CD4-positive, alpha-beta T cell (primary cell): ENCODE data around the gene GPRC5C. TPM values are rescaled to one million over a fixed set of nuclear protein-coding genes. Genes with fewer than 3 reads are reported as not detected.

Source experiments
- ATAC-seq: fragments of 200-7000 bp; cut with Tn5 transposase; one replicate; pipeline ENCODE4 v1.10.0; 2022; ENCODE audit warnings: mild to moderate bottlenecking; ENCODE audit not compliant: poor library complexity
- CTCF ChIA-PET: fragments of 350-600 bp; sonication (Branson Sonifier 250); formaldehyde crosslinking; loops from one replicate; lab custom pipeline; 2021; ENCODE audit warnings: antibody characterized with exemption, inconsistent platforms; lab: Charles Lee
- POLR2A ChIA-PET: fragments of 350-600 bp; sonication (Branson Sonifier 250); formaldehyde crosslinking; loops from one replicate; lab custom pipeline; 2021; ENCODE audit warnings: antibody characterized with exemption, inconsistent platforms; lab: Charles Lee
- DNase-seq, 14 experiments: peaks; one replicate each; pipeline ENCODE4 v3.0.0-alpha.2; 2013 to 2020; ENCODE audit warnings: mixed read lengths in 2 of 14
- H3K27ac ChIP-seq, 2 donors: one replicate each; pipeline versions ENCODE4 v1.5.1 to v1.7.0; 2013; ENCODE audit warnings: low read length in 2 of 2, low read depth in 1 of 2, mild to moderate bottlenecking in 1 of 2
- H3K27me3 ChIP-seq, 2 experiments: 1 replicate in 1 of 2; 2 replicates in 1 of 2; pipeline versions ENCODE4 v1.6.1 to v1.7.0; 2013; ENCODE audit warnings: low read length in 2 of 2, control low read depth in 1 of 2, mild to moderate bottlenecking in 1 of 2, moderate library complexity in 1 of 2; ENCODE audit not compliant: insufficient read depth in 2 of 2, control insufficient read depth in 1 of 2
- H3K36me3 ChIP-seq: one replicate; pipeline ENCODE4 v1.6.1; 2013; ENCODE audit warnings: low read length, control low read depth; ENCODE audit not compliant: insufficient read depth
- H3K4me1 ChIP-seq: one replicate; pipeline ENCODE4 v1.6.1; 2013; ENCODE audit warnings: low read length, control low read depth; ENCODE audit not compliant: insufficient read depth
- H3K4me3 ChIP-seq: one replicate; pipeline ENCODE4 v1.5.1; 2013; ENCODE audit warnings: mild to moderate bottlenecking, low read length, moderate library complexity
- H3K9me3 ChIP-seq, 2 experiments: 1 replicate in 1 of 2; 2 replicates in 1 of 2; pipeline versions ENCODE4 v1.6.1 to v1.7.0; 2013; ENCODE audit warnings: low read length in 2 of 2, mild to moderate bottlenecking in 2 of 2, control low read depth in 1 of 2, moderate library complexity in 1 of 2; ENCODE audit not compliant: control insufficient read depth in 1 of 2, insufficient read depth in 1 of 2
- H3K27ac Mint-ChIP-seq: one replicate; pipeline ENCODE4 v1.8.0; 2020; ENCODE audit warnings: mixed read lengths
- H3K27me3 Mint-ChIP-seq: one replicate; pipeline ENCODE4 v1.8.0; 2021; ENCODE audit warnings: mixed read lengths
- H3K36me3 Mint-ChIP-seq: one replicate; pipeline ENCODE4 v1.8.0; 2021; ENCODE audit warnings: low read depth, mixed read lengths
- H3K4me1 Mint-ChIP-seq: one replicate; pipeline ENCODE4 v1.8.0; 2021; ENCODE audit warnings: low read depth, mixed read lengths
- H3K4me3 Mint-ChIP-seq: one replicate; pipeline ENCODE4 v1.8.0; 2020; ENCODE audit warnings: mild to moderate bottlenecking, mixed read lengths
- H3K9me3 Mint-ChIP-seq: one replicate; pipeline ENCODE4 v1.8.0; 2020; ENCODE audit warnings: mixed read lengths
- intact Hi-C, 2 experiments: fragments of 100-400 bp; cut with DNase I in 1 of 2; cut with micrococcal nuclease in 1 of 2; formaldehyde crosslinking; loops; one replicate each; pipeline versions ENCODE4 v1.15.1 to v1.9.0; 2023 to 2025; cut with DNase I, micrococcal nuclease
- polyA plus RNA-seq, 2 donors: library from polyadenylated mRNA; unstranded; fragments of 120-200 nt; gene quantifications; one replicate each; pipeline ENCODE4 v1.2.1, GENCODE V29; 2013
- total RNA-seq, 174 experiments: library from RNA in 2 of 174; stranded (reverse) in 2 of 174; gene quantifications; one replicate each; pipeline ENCODE4 v1.2.3 and lab custom pipeline; 2021 to 2026
- TF ChIP-seq, protein P1 (sequence below): fragments of 200-600 bp; IDR thresholded peaks from one replicate; pipeline ENCODE4 v1.8.0; 2022; ENCODE audit warnings: antibody characterized with exemption, mild to moderate bottlenecking

GPRC5C gene, protein sequence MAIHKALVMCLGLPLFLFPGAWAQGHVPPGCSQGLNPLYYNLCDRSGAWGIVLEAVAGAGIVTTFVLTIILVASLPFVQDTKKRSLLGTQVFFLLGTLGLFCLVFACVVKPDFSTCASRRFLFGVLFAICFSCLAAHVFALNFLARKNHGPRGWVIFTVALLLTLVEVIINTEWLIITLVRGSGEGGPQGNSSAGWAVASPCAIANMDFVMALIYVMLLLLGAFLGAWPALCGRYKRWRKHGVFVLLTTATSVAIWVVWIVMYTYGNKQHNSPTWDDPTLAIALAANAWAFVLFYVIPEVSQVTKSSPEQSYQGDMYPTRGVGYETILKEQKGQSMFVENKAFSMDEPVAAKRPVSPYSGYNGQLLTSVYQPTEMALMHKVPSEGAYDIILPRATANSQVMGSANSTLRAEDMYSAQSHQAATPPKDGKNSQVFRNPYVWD
- total RNA-seq (not detected), total RNA-seq (lab: John Stamatoyannopoulos, UW) (0 to 1.4 (median 0.10) reads per million in 172 experiments)
- polyA plus RNA-seq (2013, experiment 1 of 2), result 0.68 TPM
- 1.9 TPM for polyA plus RNA-seq (2013, experiment 2 of 2)

DNA sequence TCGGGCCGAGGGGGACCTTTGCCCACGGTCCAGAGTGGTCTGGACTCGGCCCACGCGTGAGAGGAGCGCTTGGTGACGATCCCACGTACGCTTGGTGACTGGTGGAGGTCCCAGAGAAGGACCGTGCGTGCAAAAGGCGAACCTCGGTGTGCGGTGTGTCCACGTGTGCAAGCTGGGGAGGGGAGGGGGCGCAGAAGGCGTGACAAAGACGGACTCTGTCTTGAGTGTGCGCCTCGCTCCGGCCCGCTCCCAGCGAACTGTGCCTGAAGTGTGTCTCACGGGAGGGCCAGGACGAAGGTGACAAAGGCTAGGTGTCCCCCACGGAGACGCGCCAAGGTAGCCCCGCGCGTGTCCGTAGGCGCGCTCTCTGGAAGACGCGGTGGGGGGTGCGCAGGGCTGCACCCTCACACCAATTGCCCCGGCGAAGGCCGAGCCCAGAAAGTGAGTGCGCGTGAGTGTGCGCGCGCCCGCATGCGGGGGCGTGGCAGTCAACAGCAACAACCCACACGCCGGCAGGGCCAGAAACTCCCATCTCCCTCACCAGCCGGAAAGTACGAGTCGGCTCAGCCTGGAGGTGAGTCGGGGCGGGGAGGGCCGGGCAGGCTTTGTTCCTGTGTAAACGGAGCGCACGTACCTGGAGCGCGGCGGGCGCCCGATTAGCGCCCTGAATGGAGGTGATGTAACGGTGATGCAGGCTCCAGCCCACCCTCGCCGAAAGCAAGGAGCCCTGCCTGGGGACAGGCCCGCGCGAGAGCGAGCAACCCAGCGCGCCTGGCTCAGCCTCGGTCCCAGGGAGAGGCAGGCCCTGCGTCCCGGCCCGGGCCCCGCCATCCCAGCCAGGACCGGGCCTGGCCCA lies at the start of gene GPRC5C:
Gene GPRC5C, plus strand, starts transcription at position 521 of the 856 bp plus-strand sequence. CDS start 7,689 bp downstream, outside the sequence.
- H3K27me3 ChIP-seq, result peaks cover 36 to 41% of the 10 kb centered on the region in 2 experiments
- no peaks in the 10 kb centered on the region for H3K4me1 Mint-ChIP-seq
- no peak within 1 kb of the TSS for H3K27ac Mint-ChIP-seq

DNA sequence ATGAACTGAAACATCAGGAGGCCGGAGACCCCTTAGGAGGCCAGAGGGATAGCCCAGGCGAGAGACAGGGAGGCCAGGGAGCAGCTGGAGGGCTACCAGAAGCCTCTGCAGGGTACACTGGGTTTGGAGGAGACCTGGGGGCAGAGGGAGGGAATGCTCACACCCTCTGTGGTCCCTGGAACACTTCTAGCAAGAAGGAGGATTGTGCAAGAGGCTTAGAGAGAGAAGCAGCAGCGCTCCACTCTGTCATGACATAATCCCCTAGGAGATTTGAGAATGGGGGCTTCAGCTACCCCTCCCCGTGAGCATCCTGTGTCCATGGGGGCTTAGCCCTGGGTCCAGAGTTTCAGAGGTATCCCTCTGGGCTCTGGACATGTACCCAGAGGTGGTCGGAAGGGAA lies 48.7 kb upstream of the GPRC5C start:
- H3K9me3 Mint-ChIP-seq, result no peaks in the 10 kb centered on the region
- no peak overlapping the region for H3K4me3 Mint-ChIP-seq
- CTCF ChIA-PET, result no interaction called here
- intact Hi-C loops, result no loop called here
- no peaks in the 10 kb centered on the region for H3K27me3 Mint-ChIP-seq
- H3K27ac Mint-ChIP-seq, result no peak overlapping the region
- H3K4me1 Mint-ChIP-seq, result no peaks in the 10 kb centered on the region
- TF ChIP-seq, protein P1, sequence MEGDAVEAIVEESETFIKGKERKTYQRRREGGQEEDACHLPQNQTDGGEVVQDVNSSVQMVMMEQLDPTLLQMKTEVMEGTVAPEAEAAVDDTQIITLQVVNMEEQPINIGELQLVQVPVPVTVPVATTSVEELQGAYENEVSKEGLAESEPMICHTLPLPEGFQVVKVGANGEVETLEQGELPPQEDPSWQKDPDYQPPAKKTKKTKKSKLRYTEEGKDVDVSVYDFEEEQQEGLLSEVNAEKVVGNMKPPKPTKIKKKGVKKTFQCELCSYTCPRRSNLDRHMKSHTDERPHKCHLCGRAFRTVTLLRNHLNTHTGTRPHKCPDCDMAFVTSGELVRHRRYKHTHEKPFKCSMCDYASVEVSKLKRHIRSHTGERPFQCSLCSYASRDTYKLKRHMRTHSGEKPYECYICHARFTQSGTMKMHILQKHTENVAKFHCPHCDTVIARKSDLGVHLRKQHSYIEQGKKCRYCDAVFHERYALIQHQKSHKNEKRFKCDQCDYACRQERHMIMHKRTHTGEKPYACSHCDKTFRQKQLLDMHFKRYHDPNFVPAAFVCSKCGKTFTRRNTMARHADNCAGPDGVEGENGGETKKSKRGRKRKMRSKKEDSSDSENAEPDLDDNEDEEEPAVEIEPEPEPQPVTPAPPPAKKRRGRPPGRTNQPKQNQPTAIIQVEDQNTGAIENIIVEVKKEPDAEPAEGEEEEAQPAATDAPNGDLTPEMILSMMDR, result no peak
- H3K36me3 ChIP-seq, result no peaks in the 10 kb centered on the region
- ATAC-seq, result no peak
- H3K36me3 Mint-ChIP-seq, result no peaks in the 10 kb centered on the region
- peaks cover 13% of the 10 kb centered on the region for H3K4me1 ChIP-seq
- H3K9me3 ChIP-seq, result no peaks in the 10 kb centered on the region
- H3K4me3 ChIP-seq, result no peak overlapping the region
- H3K27ac ChIP-seq, result no peak overlapping the region
- no peaks in the 10 kb centered on the region for H3K27me3 ChIP-seq
- POLR2A ChIA-PET, result no interaction called here
- no peak for DNase-seq

More for the DNA sequence above, at the start of gene GPRC5C:
- CTCF ChIA-PET, result no interaction called here
- H3K36me3 ChIP-seq, result no peaks in the 10 kb centered on the region
- ATAC-seq (peak; percentile 48), DNase-seq (peak in 8 of 14 experiments; percentile 9 to 73 (median 20))
- no peak within 1 kb of the TSS for H3K27ac ChIP-seq
- H3K27me3 Mint-ChIP-seq, result peaks cover 74% of the 10 kb centered on the region
- TF ChIP-seq, protein P1, result no peak
- peaks cover 0 to 23% of the 10 kb centered on the region in 2 experiments for H3K9me3 ChIP-seq
- POLR2A ChIA-PET, result no interaction called here
- H3K9me3 Mint-ChIP-seq, result no peaks in the 10 kb centered on the region
- intact Hi-C loops, result no loop called here
- no peak within 1 kb of the TSS for H3K4me3 Mint-ChIP-seq
- H3K36me3 Mint-ChIP-seq, result no peaks in the 10 kb centered on the region
- H3K4me1 ChIP-seq, result peaks cover 27% of the 10 kb centered on the region
- peak within 1 kb of the TSS; percentile 40 for H3K4me3 ChIP-seq

DNA sequence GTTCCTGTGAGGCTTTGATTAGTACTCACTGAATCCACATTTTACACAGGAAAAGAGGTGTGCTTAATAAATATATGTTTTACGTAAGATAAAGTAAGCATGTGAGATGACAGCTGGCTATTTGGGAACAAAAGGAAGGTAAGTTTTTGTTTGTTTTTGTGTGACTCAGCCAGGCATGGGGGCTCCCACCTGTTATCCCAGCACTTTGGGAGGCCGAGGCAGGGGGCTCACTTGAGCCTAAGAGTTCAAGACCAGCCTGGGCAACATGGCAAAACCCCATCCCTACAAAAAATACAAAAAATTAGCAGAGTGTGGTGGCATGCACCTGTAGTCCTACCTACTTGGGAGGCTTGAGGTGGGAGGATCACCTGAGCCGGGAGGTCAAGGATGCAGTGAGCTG lies 46.7 kb upstream of the GPRC5C start:
- Histone ChIP-seq H3K4me1 (peaks cover 2% of the 10 kb centered on the region), H3K36me3 (no peaks in the 10 kb centered on the region), H3K27me3 (no peaks in the 10 kb centered on the region), H3K27ac (no peak overlapping the region), H3K9me3 (no peaks in the 10 kb centered on the region), H3K4me3 (no peak overlapping the region)
- H3K4me1 Mint-ChIP-seq, result no peaks in the 10 kb centered on the region
- no peak overlapping the region for H3K27ac Mint-ChIP-seq
- no peak for ATAC-seq
- intact Hi-C loops, result no loop called here
- no peaks in the 10 kb centered on the region for H3K9me3 Mint-ChIP-seq
- no peak overlapping the region for H3K4me3 Mint-ChIP-seq
- ChIA-PET POLR2A (no interaction called here), CTCF (no interaction called here)
- no peaks in the 10 kb centered on the region for H3K36me3 Mint-ChIP-seq
- H3K27me3 Mint-ChIP-seq, result no peaks in the 10 kb centered on the region
- DNase-seq, result no peak
- TF ChIP-seq, protein P1, result no peak
